Brain pericyte (primary cell): ENCODE measurements around the gene TXNDC17.
"Not testable (repeated sequence)": the region's sequence is repeated elsewhere in the genome, so short reads cannot be mapped to it uniquely, and the experiment has no call there.

Experiments
- DNase-seq: peaks from one replicate; pipeline ENCODE4 v3.0.0-alpha.2; 2012; ENCODE audit warnings: low read depth, low spot score

Gene TXNDC17

DNA sequence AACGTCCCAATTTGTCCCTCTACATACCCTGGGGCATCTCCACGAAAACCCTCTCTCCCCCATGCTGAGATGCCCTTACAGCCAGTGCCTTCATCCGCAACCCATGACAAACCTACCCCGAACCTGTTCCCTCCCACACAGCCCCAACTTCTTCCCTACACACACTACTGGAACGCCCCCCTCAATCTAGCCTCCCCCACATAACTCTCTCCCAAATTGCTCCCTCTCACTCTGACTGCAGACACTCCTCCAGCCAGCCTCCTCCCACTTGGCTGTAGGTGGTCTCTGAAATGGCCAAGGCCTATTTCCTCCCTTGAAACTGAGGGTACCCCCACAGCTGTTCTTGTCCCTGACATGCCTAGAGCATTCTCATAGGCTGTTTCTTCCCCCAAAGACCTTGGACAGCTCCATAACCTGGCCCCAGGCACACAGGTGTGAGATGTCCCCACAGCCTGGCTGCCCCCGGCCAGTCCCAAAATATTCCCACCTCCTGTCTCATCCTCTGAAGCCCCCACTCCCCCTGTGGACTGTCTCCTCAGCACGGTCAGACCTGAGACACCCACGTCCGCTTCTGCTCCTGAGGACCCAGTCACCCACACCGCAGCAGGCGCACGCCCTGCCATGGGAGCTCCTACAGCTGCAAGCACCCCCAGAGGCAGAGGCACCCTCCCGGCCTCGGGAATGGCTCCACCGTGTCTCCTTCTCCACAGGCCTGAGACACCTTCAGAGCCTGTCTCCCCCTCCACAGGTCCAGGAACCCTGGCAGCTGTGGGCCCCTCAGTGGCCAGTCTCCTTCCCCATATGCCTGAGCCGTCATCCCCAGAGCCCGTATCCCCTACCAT, 4.0 kb upstream of the TXNDC17 start:
- no peak for DNase-seq

DNA sequence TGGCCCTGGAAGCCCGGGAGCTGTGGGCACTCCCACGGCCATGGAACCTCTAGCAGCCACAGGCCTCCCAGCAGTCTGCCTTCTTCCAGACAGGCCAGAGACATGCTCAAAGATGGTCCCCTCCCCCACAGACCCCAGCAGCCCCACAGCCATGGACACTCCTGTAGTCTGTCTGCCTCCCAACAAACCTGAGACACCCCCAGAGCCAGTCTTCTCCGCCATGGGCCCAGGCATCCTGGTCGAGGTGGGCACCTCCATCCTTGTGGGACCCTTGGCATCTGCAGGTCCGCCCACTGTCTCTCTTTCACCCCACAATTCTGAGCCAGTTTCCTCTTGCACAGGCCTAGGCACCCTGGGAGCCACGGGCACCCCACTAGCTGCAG, 3.4 kb upstream of the TXNDC17 start:
- DNase-seq = no peak

DNA sequence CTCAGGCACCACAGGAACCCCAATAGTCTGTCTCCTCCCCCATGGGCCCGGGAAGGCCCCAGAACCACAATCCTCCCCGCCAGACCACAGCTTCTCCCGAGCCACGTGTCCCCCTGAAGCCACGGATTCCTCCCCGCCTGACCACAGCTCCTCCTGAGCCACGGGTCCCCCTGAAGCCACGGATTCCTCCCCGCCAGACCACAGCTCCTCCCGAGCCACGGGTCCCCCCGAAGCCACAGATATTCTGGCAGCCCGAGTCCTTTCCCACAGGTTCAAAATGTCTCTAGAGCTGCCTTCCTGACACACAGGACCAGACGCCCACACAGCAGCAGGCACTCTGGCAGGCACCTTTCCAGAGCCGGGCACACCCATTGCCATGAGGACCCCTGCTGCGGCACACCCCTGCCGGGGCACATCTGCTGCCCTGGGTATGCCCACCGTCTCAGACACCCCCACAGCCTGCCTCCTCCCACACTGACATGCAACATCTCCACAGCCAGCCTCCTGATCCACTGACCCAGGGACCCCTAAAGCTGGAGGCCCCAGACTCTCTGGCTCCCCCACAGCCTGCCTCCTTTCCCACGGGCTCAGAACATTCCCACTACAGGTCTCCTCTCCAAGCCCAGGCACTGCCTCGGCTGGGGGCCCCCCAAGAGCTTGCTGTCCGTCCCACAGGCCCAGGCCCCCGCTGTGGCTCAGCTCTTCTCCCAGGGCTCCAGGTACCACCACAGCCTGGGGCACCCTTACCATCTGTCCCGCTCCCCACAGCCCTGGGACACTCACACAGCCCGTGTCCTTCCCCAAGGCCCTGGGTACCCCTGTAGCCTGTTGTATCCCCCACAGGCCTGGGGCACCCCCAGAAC, 2.6 kb upstream of the TXNDC17 start:
- DNase-seq = no peak

DNA sequence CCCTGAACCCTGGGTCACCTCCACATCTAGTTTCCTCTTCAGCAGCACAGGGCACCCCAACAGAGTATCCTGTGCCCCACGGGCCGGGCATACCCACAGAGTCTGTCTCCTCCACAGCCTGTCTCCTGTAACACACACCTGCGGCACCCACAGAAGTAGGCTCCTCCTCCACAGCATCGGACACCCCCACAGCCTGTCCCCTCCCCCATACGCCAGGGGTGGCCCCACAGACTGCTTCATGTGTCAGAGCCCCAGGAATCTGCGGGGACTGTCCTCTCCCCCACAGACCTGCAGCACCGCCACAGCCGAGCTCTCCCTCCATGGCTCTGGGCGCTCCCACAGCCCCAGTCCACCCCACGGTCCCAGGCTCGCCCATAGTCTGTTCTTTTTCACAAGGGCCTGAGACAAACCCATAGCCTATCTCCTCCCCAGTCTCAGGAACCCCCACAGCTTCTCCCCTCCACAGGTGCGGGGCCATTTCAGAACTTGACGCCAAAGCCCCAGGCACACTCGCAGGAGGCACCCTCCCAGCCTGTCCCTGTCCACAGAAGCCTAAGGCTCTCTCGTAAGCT, 1.8 kb upstream of the TXNDC17 start:
- no peak for DNase-seq

DNA sequence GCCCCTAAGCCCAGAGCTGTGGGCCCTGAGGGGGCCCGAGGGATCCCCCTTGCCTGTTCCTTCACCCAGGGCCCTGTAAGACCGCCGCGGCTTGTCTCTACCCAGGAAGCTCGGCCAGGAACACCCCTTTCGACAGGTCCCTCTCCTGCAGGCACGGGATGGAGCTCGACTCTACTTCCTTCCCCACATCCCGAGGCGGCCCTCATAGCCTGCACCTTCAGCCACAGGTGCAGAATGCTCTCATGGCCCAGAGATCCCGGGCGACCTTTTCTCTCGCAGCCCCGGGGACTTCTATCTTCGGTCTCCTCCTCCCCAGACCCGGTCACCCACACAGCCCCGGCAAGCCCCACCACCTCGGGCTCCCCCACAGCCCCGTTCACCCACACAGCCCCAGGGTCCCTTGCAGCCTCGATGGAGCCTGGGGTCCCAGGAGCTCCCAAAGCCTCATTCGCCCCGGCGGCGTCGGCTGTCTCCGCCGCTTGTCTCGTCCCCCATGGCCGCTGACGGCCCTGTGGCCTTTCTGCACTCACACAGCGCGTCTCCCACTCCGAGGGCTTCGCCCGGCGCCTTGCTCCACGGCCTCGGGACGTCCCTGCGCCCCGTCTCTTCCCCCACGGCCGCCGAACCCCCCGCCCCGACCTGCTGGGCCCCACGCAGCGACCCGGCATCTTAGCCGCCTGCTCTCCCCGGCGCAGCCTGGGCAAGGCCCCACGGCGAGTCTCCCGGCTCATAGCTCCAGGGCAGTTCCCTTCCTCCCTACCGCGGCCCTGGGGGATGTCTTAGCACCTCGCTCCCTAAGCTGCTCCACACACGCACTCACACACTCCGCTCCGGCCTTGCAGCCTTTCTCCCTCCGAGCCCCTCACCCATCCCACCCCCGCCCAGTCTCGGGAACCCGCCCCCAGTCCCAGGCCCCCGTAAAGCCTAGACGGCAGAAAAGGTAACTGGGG, 999 bp upstream of the TXNDC17 start:
- DNase-seq = no peak

DNA sequence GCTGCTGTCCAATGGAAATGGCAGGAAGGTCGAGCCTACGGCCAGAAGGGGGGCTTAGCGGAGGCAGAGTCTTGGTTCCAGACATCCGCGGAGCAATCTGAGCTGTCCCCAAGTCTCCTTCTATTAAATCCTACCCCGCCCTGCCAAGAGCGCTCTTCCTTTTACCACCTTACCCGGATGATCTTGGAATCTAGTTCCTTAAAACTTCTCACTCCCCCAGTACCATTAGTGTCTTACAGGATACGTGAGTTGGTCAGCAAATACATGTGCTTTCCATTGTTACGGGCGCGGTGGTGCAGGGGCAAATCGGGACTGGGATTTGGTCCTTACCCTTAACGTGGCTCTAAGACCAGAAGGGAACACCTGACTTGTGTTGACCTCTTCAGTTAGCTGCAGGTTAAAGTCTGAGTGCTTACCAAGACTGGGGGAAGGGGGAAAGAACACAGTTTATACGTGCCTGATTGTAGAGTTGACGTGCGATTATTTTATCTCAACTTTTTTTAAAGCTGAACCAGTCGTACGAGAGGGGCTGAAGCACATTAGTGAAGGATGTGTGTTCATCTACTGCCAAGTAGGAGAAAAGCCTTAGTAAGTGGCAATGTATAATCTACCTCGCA, 495 bp downstream of the TXNDC17 start:
- no peak for DNase-seq

DNA sequence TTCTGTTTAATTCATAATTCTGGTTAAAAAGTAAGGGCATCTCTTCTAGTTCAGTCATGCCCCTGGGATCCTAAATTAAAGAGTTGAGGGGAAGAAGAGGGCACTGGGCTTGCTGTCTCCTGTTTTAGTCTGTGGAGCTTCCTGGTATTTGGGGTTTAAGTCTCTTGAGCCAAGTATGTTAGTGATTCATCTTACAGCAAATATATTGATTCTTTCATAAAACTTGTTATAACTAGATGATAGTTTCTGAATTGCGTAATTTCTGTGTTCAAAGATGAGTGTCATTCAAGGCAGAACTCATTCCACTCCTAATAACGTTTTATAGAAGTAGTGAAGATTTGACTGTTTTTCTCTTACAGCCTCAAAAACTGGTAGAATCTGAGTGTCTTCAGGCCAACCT, 1.7 kb downstream of the TXNDC17 start:
- DNase-seq = no peak

DNA sequence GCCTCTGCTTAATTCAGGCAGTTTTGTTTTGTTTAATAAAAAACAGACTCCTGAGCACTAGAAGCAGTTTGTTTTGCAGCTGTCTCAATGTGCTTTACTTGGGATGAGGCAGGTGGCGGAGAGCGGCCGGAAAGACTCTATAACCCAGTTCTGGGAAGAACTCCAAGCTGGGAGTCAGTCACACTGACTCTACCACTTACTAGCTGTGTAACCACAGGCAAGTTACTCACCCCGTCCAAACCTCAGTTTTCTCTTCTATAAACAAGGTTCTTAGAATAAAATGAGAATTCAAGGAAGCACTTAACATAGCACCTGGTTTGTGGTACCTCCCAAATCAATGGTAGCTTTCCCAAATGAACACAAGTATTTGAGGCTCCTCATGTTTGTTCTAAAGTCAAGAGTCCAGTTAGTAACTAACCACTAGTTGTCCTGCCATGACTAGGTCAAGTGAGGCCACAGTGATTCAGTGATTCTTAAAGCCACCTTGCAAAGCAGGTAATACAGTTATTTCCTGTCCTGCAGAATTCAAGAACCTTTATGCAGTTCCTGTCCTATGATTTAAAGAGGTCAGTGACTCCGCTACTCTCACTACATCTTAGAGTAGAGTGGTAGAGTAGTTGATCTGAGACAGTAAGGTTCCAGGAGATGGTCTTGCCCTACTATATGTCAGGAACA, 2.7 kb downstream of the TXNDC17 start:
- no peak for DNase-seq

DNA sequence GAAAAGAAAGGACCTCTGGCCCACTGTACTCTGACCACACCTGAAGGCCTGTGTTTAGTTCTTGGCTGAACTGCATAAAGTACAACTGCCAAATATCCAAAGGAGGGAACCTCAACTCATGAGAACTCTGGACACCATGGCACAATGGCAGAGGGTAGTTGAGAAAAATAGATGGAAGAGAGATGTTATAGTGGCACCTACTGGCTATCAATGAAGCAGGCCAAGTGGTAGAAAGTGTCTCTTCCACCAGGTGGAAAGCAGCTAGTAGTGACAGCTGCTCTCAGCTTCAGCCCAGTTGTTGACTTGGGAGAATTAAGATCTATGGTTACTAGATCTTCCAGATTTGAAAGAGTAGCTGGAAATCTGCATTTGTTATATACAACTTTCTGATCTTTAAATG, 7.3 kb downstream of the TXNDC17 start:
- DNase-seq = no peak

DNA sequence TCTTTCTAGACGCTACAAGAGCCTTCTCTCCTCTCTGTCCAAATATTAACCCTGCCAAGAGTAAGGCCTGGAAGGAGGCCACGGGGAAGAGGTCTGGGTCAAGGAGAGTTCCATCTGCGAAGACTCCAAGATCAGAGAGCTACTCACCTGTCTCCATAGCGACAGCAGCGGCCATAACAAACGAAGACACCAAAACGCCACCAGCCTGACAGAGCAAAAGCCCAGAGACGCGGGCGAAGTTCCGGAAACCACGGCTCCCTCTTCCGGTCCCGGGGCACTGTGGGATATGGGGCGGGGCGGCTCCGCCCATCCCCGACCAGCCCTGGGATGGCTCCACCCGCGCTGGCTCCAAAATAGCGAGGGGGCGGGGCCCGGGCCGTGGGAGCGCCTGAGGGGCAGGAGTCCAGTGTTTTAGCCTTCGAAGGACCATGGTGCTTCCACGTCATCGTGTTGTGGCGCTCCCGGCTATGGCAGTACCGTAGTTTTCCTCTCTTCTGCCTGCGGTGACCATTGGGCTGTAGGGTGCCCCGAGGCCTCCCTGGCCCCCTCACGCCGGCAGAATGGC, 10.6 kb downstream of the TXNDC17 start, which contains the start of the genes C17orf100 and MED31:
TSS of gene C17orf100 (plus strand) at position 409 of the 565 bp plus-strand sequence. CDS start at position 561, 152 bp downstream.
TSS of gene MED31 (minus strand) at position 252 of the 565 bp plus-strand sequence. CDS start at position 175, 77 bp downstream.
- DNase-seq = peak; percentile 53

DNA sequence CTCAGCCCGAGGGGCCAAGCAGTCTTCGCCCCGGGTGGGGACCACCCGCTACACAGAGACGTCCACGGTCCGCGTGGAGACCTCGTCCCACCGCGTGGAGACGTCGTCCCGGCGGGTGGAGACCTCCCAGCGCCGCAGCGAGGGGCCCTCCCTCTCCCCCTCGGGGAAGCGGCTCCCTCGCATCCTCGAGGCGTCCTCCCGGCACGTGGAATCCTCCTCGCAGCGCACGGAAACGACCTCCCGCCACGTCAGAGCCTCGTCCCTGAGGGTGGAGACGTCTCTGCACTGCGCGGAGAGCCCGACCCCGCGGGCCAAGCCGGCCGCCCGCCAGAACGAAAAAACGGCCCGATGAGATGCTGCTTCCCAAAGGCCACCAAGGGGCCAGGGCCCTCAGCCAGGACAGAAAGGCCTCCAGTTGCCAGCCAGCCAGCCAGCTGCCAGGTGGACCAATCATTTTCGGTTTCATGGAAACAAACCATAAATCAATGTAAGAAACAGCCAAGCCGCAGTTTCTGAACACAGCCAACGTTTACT, 11.1 kb downstream of the TXNDC17 start:
- no peak for DNase-seq

DNA sequence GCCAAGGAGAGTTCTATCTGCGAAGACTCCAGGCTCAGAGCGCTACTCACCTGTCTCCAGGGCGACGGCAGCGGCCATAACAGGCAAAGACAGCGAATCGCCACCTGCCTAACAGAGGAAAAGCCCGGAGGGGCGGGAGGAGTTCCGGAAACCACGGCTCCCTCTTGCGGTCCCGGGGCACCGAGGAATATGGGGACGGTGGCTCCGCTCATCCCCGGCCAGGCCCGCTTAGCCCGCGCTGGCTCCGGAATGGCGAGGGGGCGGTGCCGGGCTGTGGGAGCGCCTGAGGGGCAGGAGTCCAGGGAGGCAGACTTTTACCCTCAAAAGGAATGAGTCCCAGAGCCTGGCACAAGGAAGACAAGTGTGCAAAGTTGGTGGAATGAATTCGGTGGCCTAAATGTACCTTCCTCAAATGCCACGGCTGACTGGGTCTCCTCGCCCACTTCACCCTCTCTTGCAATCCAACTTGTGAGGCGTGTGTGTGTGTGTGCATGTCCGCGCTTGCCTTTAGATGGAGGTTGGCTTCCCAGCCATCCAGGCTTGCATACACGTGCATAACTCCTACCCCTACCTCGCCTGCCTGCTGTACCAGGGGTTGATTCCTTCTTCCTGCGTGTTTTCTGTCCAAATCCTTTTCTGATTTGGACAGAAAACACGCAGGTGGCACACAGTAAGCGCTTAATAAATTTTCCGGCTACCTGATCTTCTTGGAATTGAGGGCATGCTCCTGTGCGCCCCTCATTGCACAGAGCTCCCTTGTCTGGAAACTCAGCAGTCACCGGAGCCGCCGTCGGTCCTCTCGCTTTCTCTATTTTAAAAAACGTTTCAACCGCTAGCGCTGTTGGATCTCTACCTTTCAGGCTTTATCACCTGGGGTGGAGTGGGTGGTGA, 14.2 kb downstream of the TXNDC17 start:
- DNase-seq = no peak

DNA sequence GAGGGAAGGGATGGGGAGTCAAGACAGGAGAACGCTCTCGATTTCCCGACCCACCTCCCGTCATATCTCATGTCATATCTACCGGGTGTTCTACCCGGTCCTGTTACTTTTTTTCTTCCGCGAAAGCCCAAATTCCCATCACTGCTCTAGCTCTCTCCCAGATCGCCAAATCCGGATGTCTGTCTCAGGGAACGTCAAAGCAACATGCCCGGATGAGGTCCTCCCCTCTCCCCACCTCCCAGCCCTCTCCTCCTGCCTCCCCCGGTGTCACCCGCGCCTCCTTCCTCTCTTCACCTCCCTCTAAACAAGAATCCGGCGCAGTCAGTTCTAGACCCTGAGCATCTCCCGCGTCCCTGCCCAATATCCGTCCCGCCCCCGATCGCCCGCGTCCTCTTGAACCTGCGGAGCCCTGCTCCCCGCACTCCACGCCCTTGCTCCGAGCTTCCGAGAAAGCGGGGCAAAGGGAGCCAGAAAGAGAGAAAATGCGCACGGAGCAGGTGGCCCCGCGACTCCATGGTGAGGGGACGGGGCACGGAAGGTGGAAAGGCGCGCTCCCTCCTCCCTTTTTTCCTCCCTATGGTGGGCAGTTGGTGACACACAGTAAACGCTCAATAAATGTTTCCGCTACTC, 15.0 kb downstream of the TXNDC17 start:
- DNase-seq = not testable (repeated sequence)

DNA sequence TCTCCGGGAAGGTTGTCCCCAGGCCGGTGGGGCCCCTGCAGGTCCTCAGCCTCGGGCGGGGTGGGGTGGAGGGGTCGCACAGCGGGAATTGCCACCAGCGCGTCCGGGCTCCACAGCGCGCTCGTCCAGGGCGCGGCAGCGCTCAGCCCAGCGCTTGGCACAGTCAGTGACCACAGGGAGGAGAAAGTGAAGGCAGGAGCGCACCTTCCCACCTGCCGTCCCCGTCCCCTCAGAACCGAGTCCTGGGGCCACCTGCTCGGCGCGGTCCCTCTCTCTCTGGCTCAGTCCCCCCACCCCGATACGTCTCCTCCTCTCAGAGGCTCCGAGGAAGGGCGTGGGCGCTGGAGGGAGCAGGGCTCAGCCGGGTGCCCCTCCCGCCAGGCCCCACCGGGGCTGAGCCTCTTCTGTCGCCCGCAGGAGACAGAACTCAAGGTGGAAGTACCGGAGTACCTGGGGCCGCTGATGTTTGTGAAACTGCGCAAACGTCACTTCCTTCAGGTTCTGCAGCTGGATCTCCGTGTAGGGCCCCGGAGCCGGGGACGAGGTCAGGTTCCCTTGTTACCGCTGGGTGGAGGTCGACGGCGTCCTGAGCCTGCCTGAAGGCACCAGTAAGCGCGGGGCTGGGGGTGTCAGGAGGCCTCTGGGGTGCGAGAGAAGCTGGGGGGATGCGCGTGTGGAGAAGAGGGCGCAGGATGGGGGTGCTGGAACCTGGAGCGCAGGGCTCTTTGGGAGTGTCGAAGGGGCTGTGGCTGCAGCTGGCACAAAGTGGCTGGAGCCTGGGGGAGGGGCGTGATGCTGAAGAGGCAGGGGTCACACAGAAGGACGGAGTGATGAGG, 16.2 kb downstream of the TXNDC17 start:
- not testable (repeated sequence) for DNase-seq

DNA sequence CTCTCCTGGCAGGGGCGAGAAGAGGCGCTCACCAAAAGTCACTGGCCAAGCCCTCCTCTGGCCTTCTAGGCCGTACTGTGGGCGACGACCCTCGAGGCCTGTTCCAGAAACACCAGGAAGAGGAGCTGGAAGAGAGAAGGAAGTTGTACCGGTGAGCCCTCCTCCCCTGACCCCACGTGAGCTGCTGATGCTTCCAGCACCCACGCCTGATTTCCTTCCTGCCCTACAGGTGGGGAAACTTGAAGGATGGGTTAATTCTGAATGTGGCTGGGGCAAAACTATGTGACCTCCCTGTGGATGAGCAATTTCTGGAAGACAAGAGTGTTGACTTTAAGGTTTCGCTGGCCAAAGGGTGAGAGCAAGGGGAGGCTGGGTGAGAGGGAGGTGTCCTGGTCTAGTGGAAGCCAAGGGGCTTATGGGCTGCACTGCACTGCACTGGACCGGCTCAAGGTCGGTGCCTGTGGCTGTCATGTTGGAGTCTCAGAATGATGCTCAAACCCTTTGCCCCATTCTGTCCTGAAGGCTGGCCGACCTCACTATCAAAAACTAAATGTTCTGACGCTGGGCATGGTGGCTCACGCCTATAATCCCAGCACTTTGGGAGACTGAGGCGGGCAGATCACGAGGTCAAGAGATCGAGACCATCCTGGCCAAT, 16.9 kb downstream of the TXNDC17 start:
- DNase-seq = no peak

DNA sequence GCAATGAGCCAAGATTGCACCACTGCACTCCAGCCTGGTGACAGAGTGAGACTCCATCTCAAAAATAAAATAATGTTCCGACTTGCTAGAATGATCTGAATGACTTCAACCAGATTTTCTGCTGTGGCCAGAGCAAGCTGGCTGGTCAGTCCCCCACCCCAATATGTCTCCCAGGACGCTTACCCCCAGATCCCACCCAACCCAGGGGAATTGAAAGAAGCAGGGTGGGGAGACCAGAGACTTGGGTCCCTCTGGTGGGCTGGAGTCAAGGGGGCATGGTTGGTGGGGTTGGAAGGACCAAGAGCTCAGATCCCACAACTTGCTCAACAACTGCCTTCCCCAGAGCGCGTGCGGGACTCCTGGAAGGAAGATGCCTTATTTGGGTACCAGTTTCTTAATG, 17.6 kb downstream of the TXNDC17 start:
- not testable (repeated sequence) for DNase-seq
